ENCODE data around the gene SEL1L3.

The SEL1L3 gene

DNA sequence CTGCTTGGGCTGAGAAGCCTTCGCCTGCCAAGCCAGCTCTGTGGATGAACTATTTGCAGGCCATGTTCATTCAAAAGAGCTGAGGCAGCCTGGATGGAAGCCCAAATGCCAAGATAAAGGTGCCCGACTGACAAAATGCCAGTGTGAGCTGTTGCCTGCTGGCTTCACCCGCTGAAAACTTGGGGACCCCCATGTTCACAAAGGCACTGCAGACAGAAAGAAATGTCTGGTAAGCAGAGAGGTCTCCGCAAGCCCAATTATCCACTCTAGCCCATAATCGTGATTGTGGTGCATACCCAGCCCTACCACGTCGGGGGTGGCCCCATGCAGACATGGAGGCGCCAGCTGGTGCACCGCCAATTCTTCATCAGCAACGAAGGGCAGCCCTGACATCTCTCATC, 38.2 kb upstream of the SEL1L3 start:
- TF ChIP-seq, protein P1, sequence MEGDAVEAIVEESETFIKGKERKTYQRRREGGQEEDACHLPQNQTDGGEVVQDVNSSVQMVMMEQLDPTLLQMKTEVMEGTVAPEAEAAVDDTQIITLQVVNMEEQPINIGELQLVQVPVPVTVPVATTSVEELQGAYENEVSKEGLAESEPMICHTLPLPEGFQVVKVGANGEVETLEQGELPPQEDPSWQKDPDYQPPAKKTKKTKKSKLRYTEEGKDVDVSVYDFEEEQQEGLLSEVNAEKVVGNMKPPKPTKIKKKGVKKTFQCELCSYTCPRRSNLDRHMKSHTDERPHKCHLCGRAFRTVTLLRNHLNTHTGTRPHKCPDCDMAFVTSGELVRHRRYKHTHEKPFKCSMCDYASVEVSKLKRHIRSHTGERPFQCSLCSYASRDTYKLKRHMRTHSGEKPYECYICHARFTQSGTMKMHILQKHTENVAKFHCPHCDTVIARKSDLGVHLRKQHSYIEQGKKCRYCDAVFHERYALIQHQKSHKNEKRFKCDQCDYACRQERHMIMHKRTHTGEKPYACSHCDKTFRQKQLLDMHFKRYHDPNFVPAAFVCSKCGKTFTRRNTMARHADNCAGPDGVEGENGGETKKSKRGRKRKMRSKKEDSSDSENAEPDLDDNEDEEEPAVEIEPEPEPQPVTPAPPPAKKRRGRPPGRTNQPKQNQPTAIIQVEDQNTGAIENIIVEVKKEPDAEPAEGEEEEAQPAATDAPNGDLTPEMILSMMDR (IDR thresholded peaks at IDR 0.05; ENCODE audit: borderline replicate concordance, insufficient read depth, low read depth, low read length): no peak

DNA sequence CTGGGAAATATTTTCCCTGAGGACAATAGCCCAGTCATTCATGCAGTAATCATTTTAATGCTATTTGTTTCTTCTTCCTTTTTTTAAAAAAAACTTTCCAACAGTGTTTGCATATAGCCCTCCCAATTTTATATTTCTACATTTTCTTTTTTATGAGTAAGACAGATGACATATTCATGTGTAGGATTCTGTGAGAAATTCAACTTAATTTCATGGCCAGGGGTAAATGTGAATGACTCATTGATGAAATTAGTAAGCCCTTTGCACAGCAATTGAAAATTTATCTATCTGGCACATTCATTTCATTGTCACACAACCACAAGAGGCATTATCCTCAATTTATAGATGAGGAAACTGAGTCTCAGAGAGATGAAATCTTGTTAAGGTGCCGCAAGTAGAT, 37.5 kb upstream of the SEL1L3 start:
- H3K4me3 ChIP-seq (ENCODE audit: low read depth, low read length): no peak overlapping the region
- TF ChIP-seq, protein P1 (IDR thresholded peaks at IDR 0.05; ENCODE audit: borderline replicate concordance, insufficient read depth, low read depth, low read length): no peak

More for the DNA sequence above, 38.2 kb upstream of the SEL1L3 start:
- no peak overlapping the region for H3K4me3 ChIP-seq (ENCODE audit: low read depth, low read length)

DNA sequence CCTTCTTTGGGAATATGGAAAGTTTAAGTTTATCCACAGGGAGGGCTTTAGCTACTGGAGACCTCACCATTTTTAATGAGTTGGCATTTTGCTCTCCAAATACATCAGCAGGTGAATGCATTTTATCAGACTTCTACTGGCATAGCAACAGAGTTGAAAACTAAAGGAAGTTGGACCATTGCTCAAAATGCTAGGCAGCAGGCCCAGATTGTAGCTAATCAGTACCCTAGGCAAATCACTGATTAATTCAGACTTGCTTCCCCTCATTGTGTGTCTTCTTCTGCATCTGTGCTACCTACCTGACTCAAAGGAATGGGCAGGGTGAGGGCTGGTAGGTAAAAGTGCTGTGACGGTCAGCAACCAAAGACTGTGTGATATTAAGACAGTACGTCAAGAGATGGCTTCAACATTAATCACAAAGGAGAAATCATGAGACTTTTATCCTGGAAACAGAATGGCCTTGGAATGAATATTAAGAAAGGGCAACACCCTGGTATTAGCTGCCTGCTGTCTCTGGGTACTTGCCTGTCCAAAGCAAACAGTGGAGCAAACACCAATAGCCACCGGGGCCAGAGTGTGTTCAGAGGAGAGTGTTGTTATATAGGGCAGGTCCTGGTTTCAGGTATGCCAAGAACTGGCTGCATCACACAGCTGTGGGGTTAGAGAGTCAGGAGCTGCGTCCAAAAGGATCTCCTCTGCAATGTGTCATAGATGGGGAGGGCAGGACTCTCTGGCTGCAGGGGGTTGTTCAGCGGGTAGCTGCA, 34.2 kb upstream of the SEL1L3 start:
- TF ChIP-seq, protein P1 (IDR thresholded peaks at IDR 0.05; ENCODE audit: borderline replicate concordance, insufficient read depth, low read depth, low read length): no peak
- no peak overlapping the region for H3K4me3 ChIP-seq (ENCODE audit: low read depth, low read length)

DNA sequence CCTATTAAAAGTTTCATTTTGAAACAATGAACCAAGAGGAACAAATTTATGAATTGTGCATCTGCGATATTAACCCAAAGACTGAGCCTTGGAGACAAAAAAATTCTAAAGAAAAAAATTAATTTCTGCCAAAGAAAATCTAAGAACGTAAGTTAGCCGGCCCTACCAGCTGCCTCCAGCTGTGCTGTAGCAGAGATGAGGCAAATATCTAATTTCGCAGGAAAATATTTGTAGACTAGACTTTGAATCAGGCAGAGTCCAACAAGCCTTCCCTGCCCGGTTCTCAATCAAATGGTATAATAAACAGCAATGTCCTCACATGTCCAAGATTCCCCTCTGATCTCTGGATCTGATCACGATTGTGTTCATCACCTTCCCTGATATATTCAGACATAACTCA, 30.0 kb upstream of the SEL1L3 start:
- TF ChIP-seq, protein P1 (IDR thresholded peaks at IDR 0.05; ENCODE audit: borderline replicate concordance, insufficient read depth, low read depth, low read length): no peak
- no peak overlapping the region for H3K4me3 ChIP-seq (ENCODE audit: low read depth, low read length)

DNA sequence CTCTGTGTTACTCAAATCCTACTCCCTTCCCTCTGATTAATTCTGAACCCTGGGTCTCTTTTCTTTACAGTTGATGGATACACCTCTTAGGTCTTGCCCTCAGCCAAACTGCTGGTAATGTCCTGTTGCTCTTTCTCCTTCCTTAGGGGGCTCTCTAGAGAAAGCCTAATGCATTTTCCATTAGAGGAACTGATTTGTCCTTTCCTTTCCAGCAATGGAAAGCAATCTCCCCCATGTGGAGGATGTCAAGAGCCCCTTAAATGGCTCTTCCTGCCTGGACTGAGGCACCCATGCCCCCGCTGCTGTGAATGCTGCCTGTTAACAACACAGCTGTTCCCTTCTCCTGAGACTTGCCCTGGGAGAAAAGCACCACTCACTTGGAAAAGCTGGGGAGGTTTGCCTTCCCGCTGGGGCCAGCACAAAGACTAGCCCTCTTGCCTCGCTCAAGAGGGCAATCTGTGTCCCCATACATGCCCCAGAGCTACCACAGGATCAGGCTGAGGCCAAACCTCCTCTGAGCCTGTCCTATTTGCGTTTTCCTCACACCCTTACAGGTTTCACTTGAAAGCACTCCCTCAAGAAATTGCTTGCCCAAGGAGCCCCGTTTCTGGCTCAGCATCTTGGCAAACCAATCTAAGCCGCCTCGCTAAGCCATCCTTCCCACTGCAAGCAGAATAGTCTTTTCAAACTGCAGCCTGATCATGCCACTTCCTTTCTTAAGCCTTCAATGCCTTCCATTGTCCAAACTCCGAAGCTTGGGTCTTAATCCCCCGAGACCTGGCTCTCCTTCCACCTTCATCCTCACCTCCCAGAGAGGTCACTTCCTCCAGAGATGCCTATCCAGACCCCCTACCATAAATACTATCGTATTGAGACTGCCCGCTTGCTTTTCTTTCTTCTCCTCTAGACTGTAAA, 28.0 kb upstream of the SEL1L3 start:
- no peak overlapping the region for H3K4me3 ChIP-seq (ENCODE audit: low read depth, low read length)
- TF ChIP-seq, protein P1 (IDR thresholded peaks at IDR 0.05; ENCODE audit: borderline replicate concordance, insufficient read depth, low read depth, low read length): no peak

DNA sequence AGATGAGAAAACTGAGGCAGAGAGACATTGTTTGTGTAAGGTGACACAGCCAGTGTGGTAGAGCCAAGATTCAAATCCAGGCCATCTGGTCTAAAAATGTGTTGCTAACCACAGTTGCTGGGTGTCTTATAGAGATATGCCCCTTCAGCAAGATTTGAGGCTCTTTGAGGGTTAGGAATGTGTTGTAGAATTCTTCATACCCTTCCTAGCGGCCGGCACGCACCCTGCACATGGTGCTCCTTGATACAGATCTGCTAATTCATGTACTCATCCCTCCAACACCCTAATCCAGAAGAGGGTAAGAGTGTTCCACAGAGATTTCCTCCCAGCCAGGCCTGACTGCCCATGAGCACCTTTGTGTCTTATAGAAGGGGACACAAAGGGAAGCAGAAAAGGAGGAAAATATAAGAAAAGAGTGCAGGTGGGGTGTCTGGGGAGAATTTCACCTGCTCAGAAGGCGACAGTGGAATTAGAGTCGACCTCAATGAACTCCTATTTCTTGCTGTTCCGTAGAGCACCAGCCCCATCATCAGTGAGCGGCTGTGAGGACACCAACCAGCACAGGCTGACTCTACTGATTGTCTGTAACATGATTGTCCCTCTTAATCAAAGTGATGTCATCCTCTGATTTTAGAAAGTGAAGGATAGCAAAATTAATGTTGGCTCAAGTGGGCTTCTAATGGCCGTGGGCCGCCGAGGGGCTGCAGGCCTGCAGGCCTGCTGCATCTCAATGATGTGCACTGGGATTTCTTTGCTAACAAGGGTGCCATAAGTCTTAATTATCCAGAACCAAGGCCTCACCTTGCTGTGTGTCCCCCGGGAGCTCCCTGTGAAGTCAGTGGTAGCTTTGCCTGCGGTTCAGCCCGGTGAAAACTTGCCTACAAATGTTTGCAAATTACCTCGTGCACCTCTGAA, 27.1 kb upstream of the SEL1L3 start:
- TF ChIP-seq, protein P1 (IDR thresholded peaks at IDR 0.05; ENCODE audit: borderline replicate concordance, insufficient read depth, low read depth, low read length): no peak

More for the DNA sequence above, 27.1 kb upstream of the SEL1L3 start:
- H3K4me3 ChIP-seq (ENCODE audit: low read depth, low read length): no peak overlapping the region

Measured in GM12875 (cell line).